Measurements from ENCODE around the gene PCP4L1.
"Not testable (repeated sequence)": the region's sequence is repeated elsewhere in the genome, so short reads cannot be mapped to it uniquely, and the experiment has no call there.

The PCP4L1 gene

DNA sequence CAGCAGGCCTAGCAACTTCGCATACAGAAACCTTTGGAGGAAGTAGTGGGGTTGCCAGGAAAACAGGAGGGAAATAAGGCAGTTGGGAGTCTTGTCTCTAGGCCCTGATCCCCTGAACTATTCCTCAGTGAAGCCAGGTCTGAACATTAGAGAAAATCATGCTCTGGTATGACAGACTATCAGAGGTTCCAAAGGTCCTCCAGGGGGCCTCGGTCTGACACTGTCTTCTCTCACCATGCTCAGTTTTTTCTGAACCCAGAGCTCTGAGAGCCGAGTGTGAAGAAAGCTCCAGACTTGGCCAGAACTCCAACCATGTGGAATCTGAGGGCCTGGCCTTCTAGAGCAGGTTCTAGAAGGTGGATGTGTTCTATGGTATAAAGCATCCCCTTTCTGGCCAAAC, 28.6 kb upstream of the PCP4L1 start:
- DNase-seq, result no peak

DNA sequence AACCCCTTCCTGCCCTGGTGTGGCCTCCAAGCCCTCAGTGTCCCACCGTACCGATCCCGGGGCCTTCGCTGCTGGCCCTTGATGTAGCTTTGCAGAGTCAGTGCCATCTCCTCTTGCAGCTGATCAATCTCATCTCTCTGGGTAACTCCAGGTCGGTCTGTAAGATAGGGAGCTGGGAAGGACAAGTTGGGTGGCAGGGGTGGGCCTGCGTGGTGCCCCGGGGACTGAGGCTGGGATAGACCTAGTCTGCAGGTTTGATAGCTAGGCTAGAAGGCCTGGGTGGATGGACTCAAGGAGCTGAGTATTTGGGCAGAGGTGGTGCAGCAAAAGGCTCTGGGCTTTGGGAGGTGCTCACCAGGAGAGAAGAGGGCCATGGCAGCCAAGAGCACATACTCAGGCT, 27.8 kb upstream of the PCP4L1 start:
- no peak for DNase-seq

DNA sequence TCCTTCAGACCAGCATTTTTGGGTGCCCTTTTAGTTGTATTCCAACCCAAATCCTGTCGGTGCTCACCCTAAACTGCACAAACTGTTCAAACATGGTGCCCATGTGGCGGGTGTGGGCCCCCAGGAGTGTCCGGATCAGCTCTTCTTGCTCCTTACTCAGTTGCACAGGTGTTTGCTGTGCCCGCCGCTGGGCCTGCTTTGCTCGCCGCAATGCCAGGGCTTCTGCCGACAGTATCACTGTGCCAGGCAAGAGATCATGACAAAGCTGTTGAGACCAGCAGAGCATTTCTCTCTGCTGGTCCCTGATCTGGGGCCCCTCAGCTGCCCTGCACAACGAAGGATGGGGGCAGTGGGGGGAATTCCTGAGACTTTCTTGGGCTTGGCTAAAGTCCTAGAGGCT, 25.4 kb upstream of the PCP4L1 start:
- no peak for DNase-seq

DNA sequence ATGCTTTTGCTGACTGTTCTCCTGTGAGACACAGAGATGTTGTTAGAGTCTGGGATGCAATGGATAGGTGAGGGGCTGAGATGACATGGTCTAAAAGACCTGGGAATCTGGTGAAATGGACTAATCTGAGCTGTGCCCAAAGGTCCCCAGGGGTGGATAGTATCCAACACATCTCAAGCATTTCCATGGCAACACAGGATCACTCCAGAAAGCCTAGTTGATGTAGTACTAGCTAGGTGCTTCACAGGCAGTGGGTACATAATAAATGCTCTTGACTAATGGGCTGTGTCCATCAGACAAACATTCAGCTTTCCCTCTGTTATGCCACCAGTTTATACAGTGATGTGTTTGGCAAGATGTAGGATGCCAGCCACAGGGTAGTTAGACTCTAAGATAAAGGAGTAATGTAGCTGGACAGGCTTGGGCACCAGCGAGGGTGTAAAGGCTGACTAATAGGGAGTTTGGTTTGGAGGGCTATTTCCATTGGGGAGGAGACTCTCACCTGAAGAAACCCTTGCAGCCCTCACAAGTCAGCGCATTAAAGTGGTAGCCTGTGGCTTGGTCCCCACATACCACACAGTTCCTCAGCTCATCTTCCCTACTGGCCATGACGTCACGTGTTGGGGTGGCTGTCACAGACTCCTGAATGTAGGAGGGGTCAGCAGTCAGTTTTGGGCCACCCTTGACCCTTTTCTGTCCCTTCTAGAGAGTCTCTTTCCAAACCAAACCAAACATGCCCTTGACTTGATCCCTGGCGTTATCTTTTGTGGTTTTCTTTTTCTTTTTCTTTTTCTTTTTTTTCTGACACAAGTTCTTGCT, 22.4 kb upstream of the PCP4L1 start:
- no peak for DNase-seq

DNA sequence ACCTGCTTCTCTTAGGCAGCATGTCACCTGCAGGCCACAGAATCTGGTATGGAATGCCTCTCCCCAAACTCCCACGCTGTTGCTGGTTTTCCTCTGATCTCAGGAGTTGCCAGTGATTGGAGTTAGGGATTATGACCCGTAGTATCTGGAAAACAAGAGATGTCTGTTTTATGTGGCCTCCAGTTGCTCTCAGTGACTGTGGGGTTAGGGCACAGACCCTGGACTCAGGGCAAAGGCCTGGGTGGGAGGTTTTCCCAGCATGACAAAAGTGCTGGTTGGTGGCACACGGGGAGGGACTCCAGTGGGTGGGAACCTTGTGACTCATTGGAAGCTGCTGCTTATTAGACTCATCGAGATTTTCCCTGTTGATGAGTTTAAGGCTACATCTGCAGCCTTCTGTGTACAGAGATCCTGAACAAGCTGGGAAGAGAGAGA, 20.5 kb upstream of the PCP4L1 start, which contains the start of gene NR1I3:
TSS of gene NR1I3 (minus strand) at position 165 of the 435 bp plus-strand sequence. CDS start 1,638 bp downstream, outside the sequence.
- DNase-seq, result no peak

DNA sequence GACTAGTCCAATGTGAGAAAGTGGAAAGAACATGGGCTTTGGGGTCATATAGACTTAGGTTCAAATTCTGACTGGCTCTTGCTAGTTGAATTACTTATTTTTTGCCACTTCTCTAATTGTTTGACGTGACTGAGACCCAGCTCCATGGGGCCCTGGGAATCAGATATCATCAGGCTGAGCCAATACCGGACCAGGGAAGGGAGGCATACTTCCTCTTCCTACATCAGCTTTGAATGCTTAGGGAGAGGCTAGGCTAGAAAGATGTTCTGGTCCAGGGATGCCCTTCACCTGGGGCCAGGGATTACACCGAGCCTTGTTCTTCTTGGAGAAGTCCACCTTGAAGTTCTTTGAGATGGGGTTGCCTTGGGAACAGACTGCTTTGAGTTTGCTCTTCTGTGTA, 16.9 kb upstream of the PCP4L1 start:
- DNase-seq, result no peak

DNA sequence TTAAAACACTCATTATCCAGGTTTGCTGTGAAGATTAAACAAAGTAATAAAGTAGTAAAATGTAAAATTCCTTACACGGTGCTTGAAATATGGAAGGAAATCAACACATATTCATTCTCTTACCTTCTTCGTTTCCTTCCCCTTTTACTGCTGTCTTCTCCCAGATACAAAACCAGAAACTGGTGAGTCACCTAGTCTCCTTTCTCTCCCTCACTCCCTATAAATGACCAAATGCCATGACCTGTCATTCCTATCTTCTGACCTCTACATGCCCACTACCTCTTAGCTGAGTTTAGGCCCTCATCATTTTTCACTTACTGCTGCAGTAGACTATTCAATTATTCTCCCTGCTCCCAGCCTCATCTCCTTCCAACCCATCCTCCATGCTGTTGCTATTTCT, 16.2 kb upstream of the PCP4L1 start:
- no peak for DNase-seq

DNA sequence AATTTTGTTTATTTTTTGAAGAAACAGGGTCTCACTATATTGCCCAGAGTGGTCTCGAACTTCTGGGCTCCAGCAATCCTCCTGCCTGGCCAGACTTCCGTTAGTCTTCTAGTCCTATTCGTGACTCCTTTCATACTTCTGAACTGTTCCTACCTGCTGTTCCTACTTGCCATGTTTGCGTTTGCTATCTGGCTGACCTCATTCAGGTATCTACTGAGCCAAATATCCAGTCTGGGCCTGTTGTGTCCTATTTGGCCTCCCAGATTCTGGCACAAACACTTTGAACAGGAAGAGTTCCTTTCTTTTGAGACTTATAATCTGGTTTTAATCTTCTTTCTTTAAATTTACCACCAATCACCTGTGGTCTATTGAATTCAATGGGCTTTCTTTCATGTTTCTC, 13.7 kb upstream of the PCP4L1 start:
- DNase-seq, result no peak

DNA sequence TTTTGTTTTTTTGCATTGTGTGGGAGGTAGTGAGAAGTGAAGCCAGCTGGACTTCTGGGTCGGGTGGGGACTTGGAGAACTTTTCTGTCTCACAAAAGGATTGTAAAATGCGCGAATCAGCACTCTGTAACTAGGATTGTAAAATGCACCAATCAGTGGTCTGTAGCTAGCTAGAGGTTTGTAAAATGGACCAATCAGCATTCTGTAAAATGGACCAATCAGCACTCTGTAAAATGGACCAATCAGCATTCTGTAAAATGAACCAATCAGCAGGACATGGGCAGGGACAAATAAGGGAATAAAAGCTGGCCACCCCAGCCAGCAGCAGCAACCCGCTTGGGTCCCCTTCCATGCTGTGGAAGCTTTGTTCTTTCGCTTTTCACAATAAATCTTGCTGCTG, 8.4 kb upstream of the PCP4L1 start:
- DNase-seq, result not testable (repeated sequence)

DNA sequence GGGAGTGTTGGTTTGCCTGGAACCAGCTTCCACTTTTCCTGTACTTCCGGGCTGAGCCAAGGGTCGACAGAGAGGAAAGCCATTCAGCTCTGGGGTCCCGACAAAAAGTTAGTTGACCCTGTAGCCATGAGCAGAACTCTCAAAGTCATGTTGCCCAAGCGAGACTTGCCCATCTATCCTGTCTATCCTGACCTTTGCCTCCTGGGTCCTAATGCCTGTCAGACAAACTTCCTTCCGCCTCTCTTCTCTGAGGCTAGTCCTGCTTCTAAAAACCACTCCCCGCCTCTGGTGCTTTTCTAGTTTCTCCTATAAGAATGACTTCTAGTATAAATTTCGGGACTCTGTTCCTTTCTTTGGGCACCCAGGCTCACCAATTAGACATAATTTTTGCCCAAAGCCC, 7.7 kb upstream of the PCP4L1 start:
- DNase-seq, result no peak

DNA sequence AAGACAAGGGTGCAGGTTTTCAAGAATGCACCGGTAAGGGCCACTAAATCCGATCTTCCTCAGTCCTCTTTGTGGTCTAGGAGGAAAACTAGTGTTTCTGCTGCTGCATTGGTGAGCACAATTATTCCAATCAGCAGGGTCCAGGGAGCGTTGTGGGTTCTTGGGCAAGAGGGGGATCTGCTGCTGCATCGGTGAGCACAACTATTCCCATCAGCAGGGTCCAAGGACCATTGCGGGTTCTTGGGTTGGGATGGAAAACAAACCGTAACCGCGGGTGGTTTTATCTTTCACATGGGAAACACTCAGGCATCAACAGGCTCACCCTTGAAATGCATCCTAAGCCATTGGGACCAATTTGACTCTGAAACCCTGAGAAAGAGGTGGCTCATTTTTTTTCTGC, 7.0 kb upstream of the PCP4L1 start:
- DNase-seq, result no peak

DNA sequence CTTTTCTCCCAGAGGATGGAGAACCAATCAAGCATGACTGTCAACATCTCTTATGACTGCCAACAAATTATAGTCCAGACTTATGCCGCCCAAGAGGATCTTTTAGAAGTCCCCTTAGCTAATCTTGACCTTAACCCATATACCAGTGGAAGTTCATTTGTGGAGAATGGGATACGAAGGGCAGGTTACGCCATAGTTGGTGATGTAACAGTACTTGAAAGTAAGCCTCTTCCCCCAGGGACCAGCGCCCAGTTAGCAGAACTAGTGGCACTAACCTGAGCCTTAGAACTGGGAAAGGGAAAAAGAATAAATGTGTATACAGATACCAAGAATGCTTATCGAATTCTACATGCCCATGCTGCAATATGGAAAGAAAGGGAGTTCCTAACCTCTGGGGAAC, 3.2 kb upstream of the PCP4L1 start:
- not testable (repeated sequence) for DNase-seq

DNA sequence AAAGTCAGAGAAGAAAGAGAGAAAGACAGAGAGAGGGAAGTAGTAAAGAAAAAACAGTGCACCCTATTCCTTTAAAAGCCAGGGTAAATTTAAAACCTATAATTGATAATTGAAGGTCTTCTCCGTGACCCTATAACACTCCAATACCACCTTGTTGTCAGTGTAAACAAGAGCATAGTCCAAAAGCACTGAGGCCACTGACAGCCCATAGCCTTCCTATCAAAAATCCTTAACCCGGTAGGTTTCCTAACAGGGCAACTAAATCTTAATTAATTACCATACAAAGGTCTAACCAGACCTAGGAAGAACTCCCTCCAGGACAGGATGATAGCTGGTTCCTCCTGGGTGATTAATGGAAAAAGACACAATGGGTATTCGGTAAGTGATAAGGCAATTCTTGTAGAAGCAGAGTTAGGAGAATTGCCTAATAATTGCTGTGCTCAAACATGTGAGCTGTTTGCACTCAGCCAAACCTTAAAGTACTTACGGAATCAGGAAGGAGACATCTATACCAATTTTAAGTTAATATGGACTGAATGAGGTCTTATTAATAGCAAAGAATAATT, 2.5 kb upstream of the PCP4L1 start:
- DNase-seq, result not testable (repeated sequence)

DNA sequence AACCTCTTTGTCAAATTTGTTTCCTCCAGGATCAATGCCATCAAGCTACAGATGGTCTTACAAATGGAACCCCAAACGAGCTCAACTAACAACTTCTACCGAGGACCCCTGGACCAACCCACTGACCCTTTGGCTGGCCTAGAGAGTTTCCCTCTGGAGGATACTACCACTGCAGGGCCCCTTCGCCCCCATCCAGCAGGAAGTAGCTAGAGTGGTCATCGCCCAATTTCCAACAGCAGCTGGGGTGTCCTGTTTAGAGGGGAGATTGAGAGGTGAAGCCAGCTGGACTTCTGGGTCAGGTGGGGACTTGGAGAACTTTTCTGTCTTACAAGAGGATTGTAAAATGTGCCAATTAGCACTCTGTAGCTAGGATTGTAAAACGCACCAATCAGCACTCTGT, 1.4 kb upstream of the PCP4L1 start:
- not testable (repeated sequence) for DNase-seq

DNA sequence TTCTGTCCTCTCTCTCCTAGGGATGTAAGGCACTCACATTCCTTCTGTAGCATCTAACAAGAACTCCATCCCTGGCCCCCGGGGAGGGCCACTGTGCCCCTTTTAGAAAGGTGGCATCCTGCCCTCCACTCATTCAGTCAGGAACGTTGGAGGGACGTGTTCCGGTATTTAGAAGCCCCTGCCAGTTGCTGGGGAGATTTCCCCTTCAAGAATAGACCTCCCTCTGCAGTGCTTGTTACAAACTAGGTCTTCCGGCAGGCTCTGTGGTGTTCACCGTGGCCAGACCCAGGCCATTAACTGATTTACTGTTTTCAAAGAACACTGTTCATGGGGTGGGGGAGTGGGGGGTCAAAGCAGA, 779 bp downstream of the PCP4L1 start:
- DNase-seq, result no peak

DNA sequence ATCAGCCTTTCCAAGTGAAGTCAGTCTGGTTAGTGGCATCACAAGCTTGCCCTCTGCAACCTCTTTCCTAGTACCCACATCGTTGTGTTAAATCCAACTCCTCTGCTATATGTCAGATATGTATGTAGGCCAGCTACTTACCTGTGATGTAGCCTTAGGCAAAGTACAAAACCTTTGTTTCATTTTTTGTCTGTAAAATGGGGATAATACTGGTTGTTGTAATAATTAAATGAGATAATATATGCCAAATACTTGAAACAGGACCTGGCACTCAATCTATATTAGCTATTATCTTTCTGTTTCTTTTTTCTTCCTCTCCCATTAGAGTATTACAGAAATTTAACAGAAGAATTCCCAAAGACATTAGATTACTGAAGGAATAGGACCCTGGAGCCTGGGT, 1.2 kb downstream of the PCP4L1 start:
- DNase-seq, result no peak

DNA sequence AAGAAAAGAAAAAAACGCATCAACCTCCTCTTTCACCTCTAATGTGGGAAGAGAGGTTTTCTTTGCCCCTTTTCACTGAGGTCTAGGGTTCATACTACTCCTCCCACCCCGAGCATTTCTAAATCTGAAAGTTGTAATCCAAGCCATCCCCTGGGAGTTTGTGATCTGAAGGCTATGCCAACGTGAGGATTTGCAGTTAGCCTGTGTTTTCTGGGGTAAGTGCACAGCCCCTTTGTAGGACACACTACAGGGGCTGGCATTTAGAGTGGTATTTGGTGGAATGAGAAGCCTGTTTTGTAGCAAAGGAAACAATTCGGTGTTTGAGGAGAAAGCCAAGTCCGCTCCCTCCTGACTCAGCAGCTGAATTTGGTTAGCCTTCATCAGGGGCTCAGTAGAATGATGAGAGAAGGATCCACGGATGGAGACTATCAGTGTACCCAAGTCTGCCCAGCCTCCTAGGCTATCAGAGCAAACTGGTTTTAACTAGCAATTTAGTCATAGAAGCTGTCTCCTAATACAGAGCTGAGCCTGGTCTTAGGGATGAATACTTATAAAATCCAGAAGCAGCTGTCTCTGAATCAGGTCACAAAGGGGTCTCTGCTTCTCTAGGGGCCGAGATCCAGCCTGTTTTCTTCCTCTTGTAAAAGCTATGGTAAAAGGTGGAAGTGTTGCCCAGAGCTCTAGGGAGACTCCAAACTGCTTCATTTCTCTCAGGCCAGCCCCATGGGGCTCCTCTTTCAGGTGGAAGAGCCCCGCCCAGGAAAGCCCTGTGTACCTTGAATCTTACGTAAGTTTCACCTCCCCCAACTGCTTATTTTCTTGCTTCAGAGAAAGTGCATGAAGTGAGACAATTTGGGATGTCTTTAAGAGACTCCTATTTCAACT, 2.1 kb downstream of the PCP4L1 start:
- DNase-seq, result no peak

DNA sequence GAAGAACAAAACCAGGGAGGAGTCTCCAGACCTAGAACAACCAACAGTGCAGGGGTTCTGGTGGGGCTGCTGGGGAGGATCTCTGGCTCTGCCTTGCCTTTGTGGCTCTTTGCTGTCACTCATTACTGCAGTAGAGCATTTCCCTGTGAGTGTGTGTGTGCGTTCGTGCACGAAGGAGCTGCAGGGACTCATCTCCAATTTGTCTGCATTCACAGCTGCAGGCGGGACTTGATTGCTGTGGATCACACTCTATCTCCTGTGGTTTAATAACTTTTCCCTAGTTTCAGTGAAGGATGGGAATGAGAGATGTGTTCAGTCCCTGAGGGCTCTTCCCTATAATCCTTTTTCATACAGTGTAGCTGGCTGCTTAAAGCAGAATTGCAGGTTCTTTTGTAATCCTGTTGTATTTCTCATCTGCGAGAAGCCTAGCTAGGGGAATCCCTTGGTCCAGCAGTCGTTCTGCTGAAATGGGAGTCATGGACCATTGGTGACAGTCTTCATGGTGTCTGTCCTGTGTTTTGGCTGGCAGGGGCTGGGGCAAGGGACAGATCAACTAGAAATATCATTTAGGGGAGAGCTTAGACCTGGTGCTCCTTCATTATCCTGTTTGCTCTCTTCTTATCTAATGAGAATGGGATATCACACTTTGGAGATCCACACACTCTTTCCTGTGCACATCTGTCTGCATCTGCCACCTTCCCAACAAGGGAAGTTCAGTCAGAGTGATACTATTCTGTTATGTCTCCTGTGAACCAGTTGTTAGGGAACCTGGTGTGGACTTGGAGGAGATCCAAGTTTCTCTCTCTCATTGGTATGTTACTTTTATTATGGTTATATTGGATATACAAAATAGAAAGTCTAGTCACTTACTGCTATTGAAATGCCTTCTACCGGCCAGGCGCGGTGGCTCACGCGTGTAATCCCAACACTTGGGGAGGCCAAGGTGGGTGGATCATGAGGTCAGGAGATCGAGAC, 3.0 kb downstream of the PCP4L1 start:
- no peak for DNase-seq

DNA sequence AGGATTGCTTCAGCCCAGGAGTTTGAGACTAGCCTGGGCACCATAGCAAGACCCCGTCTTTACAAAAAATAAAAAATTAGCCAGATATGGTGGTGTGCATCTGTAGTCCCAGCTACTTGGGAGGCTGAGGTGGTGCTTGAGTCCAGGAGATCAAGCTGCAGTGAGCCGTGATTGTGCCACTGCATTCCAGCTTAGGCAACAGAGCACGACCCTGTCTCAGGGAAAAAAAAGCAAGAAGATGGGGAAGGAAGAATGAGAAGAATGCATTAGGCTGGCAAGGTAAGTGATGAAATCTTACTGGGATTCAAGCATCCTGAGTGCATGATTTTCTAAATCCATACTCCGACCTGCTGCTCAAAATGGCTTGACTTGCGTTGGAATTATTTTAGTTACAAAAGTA, 6.8 kb downstream of the PCP4L1 start:
- DNase-seq, result no peak

DNA sequence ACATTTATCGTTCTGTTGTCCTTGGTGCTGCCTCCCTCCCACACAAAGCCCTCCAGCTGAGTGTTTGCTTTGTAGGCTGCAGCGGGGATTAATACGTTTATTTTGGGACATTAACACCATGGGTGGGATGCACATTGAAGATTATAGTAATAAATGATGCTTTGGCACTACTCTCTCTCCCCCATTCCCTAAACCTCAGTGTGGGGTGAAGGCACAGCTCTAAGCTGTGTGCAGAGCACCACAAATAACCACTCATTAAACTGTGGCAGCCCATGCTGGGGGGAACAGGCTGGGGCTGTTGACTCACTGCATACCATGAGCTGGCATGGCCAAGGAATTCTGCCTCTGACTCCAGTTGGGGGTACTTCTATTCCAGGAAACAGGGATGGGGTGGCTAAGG, 7.7 kb downstream of the PCP4L1 start:
- DNase-seq, result no peak

DNA sequence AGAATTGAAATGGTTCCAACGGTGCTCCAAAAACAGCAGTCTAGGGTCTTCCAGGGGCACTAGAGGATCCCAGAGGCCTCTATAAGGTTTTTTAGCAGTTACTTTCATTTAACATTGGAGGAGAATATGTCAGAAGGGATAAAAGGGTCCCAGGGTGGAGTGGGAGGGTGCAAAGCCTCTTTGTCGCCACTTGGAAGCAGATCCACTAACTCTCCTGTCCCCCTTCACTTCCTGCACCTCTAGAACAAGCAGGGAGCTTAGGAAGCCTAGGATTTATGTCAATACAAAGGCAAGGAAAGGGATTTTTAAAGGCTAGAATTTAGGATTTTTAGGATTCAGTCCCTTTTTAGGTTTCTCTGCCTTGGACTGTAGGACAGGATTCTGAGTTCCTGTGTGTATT, 8.3 kb downstream of the PCP4L1 start:
- no peak for DNase-seq

DNA sequence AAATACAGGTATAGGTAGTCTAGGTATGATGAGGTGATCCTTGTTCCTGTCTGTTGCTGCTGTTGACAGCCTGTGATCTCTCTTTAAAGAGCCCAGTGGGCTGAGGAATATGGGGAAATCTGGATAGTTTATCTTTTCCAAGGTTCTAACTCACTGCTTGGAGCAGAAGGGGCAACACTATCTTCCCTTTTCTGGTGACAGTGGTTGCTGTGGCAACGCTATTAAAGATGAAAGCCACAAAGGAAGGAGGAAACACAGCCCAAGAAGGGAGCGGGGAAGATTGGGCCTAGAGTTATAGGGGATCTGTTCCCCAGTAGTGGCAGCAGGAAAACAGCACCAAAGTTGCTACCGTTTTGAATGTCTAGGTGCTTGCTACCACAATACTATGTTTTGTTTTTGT, 8.8 kb downstream of the PCP4L1 start:
- DNase-seq, result no peak

DNA sequence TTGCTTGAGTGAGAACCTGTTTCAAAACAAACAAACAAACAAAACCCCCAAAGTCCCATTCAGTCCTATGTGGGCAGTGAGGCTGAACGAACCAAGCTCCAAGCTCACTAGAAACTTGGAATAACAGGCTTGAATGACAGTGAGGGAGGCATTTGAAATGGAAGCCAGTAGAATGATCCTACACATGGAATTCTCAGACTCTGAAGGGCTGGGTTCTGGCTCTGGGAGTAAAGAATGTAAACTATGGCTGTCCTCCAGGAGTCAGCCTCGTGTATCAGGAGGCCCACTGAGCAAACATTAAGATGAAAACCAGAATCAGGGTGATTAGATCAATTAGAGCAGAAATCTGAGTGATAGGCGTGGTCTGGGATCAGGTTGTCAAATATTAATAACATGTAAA, 14.9 kb downstream of the PCP4L1 start:
- DNase-seq, result no peak

All from activated T-cell treated with anti-CD3 and anti-CD28 coated beads, Interleukin-2, amount 50 U/mL, for 48 hours (primary cell).